G401 (cell line): ENCODE measurements around the gene ATXN7L2. TPM values are rescaled to one million over a fixed set of nuclear protein-coding genes. Genes with fewer than 3 reads are reported as not detected.
"Not testable (repeated sequence)": the region's sequence is repeated elsewhere in the genome, so short reads cannot be mapped to it uniquely, and the experiment has no call there.

Experiments used
- DNase-seq: peaks from one replicate; pipeline ENCODE4 v3.0.0-alpha.2; 2015; ENCODE audit warnings: low spot score
- in situ Hi-C: cut with HindIII; loops from 2 replicates; pipeline ENCODE4 v1.10.0; 2016; ENCODE audit warnings: low sequenced_read_pairs, mixed read lengths
- total RNA-seq: library from RNA; depleted of rRNA; stranded (reverse); fragments of >200 nt; shearing (Covaris generic); gene quantifications from 2 replicates; pipeline ENCODE4 v1.2.3, GENCODE V29; 2014

The ATXN7L2 gene
- total RNA-seq, 1 experiment from 2014 or later, result 2.9 TPM

GRCh38 chr1:109473284-109474057, 10.2 kb upstream of the ATXN7L2 start:
- in situ Hi-C loops, DNase-seq: not testable (repeated sequence)

GRCh38 chr1:109474697-109475096, 9.0 kb upstream of the ATXN7L2 start:
- no peak for DNase-seq
- in situ Hi-C loops, result no loop called here

GRCh38 chr1:109475261-109475660, 8.4 kb upstream of the ATXN7L2 start:
- in situ Hi-C loops, result no loop called here
- no peak for DNase-seq

GRCh38 chr1:109476825-109477224, 6.9 kb upstream of the ATXN7L2 start:
- in situ Hi-C loops, result no loop called here
- no peak for DNase-seq

- in situ Hi-C loops, result no loop called here
- no peak for DNase-seq
Observed at GRCh38 chr1:109477821-109478220, 5.9 kb upstream of the ATXN7L2 start.

- no peak for DNase-seq
- in situ Hi-C loops, result no loop called here
Observed at GRCh38 chr1:109478806-109479205, 4.9 kb upstream of the ATXN7L2 start.

GRCh38 chr1:109479311-109479710, 4.4 kb upstream of the ATXN7L2 start:
- in situ Hi-C loops, result no loop called here
- DNase-seq, result no peak

- no peak for DNase-seq
- in situ Hi-C loops, result no loop called here
Observed at GRCh38 chr1:109479901-109480300, 3.8 kb upstream of the ATXN7L2 start.

- no peak for DNase-seq
- in situ Hi-C loops, result no loop called here
Observed at GRCh38 chr1:109481646-109482045, 2.1 kb upstream of the ATXN7L2 start.

- in situ Hi-C loops, result no loop called here
- DNase-seq, result peak; percentile 66
Observed at GRCh38 chr1:109482242-109482641, 1.5 kb upstream of the ATXN7L2 start.

- in situ Hi-C loops, result no loop called here
- DNase-seq, result peak; percentile 74
Observed at GRCh38 chr1:109482791-109483671, 674 bp upstream of the ATXN7L2 start.

GRCh38 chr1:109484519-109484975, 842 bp downstream of the ATXN7L2 start:
- DNase-seq, result no peak
- in situ Hi-C loops, result no loop called here

GRCh38 chr1:109485001-109485400, 1.3 kb downstream of the ATXN7L2 start:
- in situ Hi-C loops, result no loop called here

GRCh38 chr1:109487261-109487660, 3.6 kb downstream of the ATXN7L2 start:
- in situ Hi-C loops, result no loop called here
- DNase-seq, result no peak

More at GRCh38 chr1:109485001-109485400, 1.3 kb downstream of the ATXN7L2 start:
- DNase-seq, result no peak

- no peak for DNase-seq
- in situ Hi-C loops, result no loop called here
Observed at GRCh38 chr1:109488201-109488600, 4.5 kb downstream of the ATXN7L2 start.

- in situ Hi-C loops, result no loop called here
- no peak for DNase-seq
Observed at GRCh38 chr1:109488696-109489095, 5.0 kb downstream of the ATXN7L2 start.

GRCh38 chr1:109490029-109490933, 6.6 kb downstream of the ATXN7L2 start:
- peak; percentile 89 for DNase-seq
- in situ Hi-C loops, result loop anchor here (5.0 kb wide), 1 partner anchor 47 kb away; the partner anchor contains the start of gene GPR61

- DNase-seq, result no peak
- in situ Hi-C loops, result loop anchor here (5.0 kb wide), 1 partner anchor 46 kb away; the partner anchor contains the start of gene GPR61
Observed at GRCh38 chr1:109490934-109491302, 7.2 kb downstream of the ATXN7L2 start.

- DNase-seq, result peak; percentile 63
- in situ Hi-C loops, result loop anchor here (5.0 kb wide), 1 partner anchor 46 kb away; the partner anchor contains the start of gene GPR61
Observed at GRCh38 chr1:109491372-109491771, 7.7 kb downstream of the ATXN7L2 start.
